GM19468 (cell line): Measurements from ENCODE around the gene STX12.
"Not testable (repeated sequence)": the region's sequence is repeated elsewhere in the genome, so short reads cannot be mapped to it uniquely, and the experiment has no call there.

Experiments
- ATAC-seq: cut with Tn5 transposase; IDR thresholded peaks from one replicate; pipeline ENCODE4 v1.9.1; 2021; ENCODE audit warnings: mild to moderate bottlenecking, moderate library complexity, moderate number of reproducible peaks; ENCODE audit not compliant: unreplicated experiment; ENCODE audit errors: extremely low read depth

STX12 gene

DNA sequence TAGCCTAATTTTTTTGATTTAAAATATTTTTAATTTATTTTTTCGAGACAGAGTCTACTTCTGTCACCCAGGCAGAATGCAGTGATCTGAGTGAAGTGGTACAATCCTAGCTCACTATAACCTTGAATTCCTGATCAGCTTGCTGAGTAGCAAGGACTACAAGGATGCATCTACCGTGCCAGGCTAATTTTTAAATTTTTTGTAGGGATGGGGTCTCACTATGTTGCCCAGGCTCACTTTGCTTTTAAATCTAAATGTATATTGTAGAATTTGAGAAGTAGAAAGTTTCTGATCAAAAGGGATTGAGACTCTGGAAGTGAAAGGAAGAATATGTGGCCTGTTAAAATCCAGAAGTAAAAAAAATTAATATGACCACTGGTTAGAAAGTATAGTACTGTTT lies 1.6 kb downstream of the STX12 start:
- no peak for ATAC-seq

DNA sequence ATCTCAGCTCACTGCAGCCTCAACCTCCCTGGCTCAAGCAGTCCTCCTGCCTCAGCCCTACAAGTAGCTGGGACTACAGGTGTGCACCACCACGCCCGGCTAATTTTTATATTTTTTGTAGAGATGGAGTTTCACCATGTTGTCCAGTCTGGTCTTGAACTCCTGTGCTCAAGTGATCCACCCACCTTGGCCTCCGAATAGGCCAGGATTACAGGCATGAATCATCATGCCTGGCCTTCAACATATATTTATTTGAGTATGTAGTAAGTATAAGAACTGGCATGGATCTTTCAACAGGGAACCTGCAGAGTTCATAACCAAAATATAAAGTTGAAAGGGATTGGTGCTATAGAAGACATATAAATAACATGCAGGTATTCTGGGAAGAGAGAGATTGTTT lies 2.3 kb downstream of the STX12 start:
- not testable (repeated sequence) for ATAC-seq

DNA sequence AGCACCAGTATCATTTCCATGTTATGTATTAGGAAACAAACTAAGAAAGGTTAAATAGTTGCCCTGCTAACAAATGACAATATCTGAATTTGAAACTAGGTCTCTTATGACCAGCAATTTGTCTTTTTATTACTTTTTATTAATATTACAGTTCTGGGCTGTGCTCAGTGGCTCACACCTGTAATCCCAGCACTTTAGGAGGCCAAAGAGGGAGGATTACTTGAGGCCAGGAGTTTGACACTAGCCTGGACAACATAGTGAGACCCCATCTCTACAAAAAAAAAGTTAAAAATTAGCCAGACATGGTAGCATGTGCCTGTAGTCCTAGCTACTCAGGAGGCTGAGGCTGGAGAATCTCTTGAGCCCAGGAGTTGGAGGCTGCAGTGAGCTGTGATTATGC lies 3.3 kb downstream of the STX12 start:
- ATAC-seq = not testable (repeated sequence)

DNA sequence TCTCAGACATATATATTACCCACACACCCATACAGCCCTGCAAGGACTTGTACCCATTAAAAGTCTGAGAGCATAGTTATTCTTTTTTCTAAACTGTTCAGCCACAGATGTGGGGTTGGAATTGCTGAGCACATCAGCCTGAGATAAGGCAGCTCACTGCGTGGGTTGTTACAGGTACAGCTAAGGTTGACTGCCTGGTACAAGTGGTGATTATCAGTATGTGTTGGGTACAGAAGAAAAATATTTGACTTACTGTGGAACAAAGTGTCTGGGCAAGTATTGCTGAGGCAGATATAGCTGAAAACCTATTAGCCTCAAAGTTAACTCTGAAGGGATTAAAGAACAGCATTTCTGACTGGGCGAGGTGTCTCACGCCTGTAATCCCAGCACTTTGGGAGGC lies 5.0 kb downstream of the STX12 start:
- no peak for ATAC-seq

DNA sequence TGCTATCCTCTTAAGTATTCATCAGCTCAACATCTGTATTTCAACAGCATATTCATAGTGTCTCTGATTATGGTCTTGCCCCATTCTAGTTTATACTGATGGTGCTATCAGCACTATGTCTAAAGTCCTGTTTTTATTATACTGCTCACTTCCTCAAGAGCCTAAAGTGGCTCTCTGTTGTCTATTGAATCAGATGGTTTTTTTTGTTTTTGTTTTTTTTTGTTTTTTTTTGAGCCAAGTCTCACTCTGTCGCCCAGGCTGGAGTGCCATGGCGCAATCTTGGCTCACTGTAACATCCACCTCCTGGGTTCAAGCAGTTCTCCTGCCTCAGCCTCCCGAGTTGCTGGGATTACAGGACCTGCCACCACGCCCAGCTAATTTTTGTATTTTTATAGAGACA lies 6.1 kb downstream of the STX12 start:
- ATAC-seq = no peak

DNA sequence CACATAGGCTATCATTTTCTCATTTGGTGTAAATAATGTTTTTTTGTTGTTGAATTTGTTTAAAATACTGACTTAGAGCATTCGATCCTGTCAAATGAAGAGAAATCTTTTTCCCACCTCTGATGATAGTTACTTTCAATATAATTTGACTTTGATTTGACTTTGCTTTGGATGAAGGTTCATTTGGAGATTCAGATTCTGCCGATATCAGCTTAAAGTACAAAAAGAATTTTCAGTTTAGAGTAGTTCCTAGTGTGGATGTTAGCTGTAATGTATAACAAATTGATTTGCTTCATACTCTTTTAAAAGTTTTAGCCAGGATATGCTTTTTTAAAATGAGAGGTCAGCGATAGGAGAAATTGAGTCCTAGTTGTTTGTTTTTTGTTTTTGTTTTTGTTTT lies 9.9 kb downstream of the STX12 start:
- no peak for ATAC-seq

DNA sequence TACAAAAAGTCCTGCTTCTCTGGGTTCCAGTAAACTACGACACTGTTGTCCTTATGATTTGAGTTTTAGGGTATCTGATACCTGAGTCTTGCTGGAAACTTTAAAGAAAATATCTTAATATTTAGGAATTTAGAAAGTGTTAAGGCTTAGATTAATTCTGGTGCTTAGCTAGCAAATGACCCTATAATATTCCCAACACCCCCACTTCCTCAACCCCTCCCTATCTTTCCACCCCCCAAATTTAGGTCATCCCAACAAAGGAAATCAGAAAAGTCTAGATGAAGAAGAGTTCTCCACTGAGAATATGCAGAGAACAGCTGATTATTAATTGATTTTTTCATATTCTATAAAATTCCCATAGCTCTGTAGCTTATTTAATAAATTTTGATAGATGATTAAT lies 11.7 kb downstream of the STX12 start:
- no peak for ATAC-seq

DNA sequence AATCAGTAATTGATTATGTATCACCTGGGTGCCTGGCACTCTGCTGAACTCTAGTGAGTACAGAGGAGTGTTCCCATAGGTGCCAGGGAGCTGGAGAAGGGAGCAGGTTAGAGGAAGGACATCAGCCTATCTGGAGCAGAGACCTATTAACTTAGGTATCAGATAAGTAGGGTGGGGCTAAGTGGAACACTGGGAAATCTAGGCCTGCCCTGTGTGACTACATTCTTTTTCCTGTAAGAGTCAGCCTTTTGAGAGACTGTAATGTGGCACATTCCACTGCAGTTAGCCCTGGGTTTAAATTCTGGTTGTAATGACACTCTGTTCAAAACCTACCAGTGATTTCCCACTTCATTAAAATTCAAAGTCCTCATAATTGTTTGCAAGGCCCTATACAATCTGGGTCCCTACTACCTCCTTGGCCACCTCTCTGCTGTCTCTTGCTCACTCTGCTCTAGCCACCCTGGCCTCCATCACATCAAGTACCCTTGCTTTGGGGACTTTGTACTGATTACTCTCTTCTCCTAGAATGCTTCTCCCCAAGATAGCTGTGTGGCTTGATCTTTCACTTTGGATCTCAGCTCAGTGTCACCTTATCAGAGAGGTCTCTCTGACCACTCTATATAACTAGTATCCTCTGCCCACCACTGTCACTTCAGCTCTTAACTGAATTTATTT lies 12.9 kb downstream of the STX12 start:
- no peak for ATAC-seq

DNA sequence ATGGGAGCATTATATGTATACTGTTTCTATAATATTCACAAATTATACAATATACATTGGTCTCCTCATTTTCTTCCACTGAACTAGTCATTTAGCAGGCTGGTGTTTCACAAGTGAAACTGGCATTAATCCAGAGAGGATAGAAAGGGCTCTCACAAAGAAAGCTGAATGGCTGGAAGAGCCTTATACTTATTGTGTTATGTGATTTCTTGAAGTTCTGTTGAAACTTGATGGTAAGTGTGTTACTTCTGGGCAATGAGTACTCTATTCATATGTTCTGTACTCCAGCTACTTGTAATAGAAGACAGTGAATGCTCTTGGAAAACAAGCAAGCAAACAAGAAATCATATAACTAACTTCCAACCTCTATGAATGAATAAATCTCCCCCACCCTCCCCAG lies 14.9 kb downstream of the STX12 start:
- ATAC-seq = no peak

DNA sequence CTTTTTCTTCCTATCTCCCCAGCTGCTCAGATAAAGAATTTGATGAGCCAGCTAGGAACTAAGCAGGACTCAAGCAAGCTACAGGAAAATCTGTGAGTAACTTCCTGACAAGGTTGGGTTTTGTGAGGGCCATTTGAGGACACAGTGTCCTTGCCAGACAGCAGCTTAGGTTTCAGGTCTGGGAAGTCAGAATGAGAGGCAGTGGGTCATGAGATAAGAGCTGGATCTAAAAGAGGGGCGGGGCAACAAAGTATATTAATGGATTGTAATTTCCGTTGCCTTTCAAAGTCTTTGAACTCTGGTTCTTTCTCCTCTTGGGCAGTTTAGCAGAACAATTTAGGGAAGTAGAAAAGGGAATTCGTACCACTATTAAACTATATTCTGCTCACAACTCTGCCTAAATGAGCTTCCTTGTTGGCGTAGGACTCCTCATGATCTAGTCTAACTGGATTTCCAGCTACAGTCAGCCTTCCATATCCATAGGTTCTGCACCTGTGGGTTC lies 16.6 kb downstream of the STX12 start:
- ATAC-seq = no peak

DNA sequence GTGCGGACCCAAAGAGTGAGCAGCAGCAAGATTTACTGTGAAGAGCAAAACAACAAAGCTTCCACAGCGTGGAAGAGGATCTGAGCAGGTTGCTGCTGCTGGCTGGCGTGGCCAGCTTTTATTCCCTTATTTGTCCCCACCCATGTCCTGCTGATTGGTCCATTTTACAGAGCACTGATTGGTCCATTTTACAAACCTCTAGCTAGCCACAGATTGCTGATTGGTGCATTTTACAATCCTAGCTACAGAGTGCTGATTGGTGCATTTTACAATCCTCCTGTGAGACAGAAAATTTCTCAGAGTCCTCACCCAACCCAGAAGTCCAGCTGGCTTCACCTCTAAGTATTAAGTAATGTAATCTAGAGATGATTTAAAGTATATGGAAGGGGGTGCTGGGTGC lies 17.3 kb downstream of the STX12 start:
- not testable (repeated sequence) for ATAC-seq

DNA sequence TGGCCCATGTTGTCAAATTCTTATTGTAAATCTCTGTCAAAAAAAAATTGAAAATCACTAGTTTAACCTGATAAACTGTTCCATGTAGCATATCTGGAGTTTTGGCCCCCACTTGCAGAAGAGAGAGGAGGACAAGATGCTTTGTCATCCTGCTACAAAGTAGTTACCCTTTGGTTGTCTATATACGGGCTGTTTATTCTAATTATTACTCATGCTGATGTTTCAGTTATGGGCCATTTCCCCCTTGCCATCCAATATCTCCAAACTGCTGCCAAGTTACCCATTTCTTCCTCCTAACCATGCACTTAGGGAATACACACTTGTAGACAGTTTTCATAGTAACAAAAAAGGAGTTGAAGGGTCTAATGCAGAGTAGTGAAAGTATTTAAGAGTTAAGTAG lies 22.6 kb downstream of the STX12 start:
- no peak for ATAC-seq

DNA sequence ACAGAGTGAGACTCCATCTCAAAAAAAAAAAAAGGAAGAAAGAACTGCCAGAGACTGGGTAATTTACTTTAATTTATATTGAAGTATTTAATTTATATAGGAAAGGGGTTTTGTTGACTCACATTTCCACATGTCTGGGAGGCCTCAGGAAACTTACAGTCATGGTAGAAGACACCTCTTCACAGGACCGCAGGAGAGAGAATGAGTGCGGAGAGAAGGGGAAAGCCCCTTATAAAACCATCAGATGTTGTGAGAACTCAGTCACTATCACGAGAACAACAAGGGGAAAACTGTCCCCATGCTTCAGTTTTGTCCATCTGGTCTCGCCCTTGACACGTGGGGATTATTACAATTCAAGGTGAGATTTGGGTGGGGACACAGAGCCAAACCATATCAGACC lies 31.8 kb downstream of the STX12 start:
- ATAC-seq = no peak

DNA sequence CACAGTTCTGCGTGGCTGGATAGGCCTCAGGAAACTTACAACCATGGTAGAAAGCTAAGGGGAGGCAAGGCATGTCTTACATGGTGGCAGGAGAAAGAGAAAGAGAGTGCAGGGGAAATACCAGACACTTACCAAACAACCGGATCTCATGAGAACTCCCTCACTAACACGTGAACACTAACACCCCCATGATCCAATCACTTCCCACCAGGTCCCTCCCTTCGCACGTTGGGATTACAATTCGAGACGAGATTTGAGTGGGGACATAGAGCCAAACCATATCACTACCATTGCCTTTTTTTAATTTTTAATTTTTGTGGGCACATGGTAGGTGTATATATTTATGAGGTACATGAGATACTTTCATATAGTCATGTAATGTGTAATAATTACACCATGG lies 33.7 kb downstream of the STX12 start:
- ATAC-seq = no peak

DNA sequence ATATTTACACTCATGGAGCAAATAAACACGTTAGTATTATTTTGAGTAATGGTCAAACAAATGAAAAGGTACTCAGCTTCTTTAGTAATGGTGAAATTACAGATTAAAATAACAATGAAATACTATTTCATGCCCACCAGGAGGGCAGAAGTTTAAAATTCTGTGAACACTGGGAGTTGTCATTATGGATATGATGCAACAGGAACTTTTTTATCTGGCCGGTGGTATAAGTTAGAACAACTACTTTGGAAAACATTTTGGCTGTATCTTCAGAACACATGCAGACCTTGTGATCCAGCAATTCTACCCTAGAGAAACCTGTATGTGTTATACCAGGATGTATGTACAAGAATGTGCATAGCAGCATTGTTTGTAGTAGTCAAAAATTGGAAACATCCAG lies 34.4 kb downstream of the STX12 start:
- no peak for ATAC-seq

DNA sequence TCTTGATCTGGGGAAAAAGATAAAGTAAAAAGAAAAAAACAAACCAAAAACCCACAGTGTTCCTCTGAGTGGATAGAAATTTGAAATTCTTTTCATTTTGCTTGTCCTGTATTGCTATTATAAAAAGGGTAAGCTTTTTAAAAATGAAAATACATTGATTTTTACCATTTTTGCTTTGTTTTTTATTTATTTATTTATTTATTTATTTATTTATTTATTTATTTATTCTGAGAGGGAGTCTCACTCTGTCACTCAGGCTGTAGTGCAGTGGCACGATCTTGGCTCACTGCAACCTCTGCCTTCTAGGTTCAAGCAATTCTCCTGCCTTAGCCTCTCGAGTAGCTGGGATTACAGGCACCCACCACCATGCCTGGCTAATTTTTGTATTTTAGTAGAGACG lies 35.1 kb downstream of the STX12 start:
- ATAC-seq = not testable (repeated sequence)

DNA sequence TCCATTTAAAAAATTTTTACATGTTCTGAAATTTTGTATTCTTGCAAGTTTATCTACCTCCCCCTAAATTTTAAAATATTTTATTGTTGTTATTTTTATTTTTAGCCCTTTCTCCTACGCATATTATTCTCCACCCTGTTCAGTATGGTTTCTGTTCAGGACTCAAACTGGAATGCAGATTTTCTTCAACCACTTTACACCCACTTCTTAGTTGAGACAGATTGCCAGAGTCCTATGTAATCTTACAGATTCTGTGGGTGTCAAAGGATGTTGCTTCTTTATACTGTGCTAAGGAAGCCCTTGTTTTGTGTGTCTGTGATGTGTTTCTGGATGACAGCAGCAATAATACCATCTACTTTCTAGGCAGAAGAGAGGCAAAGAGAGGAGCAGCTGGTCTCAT lies 36.9 kb downstream of the STX12 start:
- no peak for ATAC-seq

DNA sequence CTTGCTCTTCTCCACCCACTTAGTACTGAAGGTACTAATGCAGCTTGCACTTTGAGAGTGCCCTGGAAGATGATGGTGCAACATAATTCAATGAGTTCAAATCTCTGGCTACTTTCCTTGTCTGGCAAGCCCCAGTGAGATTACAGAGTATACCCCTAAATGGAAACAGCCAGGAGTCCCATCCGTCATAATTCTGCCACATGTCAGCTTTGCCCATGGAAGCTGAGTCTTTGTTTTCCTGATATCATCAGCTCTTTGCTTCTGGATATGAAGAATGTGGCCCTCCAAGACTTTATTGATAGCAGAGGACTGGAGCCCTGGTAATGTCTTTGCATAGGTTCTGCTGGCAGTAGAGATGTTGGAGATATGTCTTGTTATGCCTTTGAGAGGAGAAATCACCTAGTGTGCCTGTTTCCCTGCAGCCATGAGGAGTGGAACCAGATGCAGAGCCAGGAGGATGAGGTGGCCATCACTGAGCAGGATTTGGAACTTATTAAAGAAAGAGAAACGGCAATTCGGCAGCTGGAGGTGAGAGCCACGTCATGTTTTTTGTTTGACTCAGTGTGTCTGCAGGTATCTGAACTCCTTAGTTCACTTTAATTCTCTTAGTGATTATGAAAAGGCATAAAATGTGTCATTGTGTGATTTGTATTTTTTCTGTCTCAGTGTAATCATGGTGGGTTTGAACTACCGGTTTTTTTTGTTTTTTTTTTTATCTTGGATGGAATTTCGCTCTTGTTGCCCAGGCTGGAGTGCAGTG lies 38.9 kb downstream of the STX12 start:
- ATAC-seq = no peak

DNA sequence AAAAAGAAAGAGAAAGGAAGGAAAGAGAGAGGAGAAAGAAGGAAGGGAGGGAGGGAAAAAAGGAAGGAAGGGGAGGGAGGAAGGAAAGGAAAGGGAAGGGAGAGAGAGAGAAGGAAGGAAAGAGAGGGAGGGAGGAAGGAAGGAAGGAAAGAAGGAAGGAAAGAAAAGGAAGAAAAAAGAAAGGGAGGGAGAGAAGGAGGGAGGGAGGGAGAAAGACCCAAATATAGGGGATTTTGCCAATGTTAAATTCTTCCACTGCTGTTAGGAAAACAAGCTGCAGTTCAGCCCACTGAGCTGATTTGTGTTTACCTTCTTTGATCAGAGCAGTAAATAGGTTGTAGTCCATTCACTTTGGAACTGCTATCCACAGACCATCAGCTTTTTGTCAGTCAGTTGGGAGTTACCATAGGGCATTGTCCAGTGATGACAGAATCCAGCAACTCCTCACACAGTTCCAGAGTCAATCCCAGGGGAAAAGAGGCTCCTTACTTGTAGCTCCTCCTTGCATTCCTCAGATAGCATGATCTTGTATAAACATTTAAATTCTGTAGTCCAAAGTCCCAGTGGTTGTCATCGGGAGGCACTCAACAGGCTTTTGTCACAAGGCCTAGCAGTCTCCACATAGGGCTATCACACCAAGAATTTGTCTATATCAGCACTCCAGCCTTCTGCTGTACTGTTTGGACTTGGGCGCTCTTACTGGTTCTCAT lies 44.1 kb downstream of the STX12 start:
- no peak for ATAC-seq

DNA sequence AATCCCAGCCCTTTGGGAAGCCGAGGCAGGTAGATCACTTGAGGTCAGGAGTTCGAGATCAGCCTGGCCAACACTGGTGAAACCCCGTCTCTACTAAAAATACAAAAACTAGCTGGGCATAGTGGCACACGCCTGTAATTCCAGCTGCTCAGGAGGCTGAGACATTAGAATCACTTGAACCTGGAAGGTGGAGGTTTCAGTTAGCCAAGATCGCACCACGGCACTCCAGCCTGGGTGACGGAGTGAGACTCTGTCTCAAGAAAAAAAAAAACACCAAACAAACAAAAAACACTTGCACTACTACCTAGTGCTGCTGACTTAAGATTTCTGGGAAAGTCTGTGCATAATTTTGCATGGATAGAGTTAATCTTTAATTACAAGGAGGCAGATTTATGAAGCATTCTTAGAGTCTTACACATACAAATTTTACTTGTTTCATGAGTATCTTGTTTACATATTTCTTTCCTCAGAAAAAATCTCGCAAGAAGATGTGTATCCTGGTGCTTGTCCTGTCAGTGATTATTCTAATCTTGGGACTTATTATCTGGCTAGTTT lies 48.8 kb downstream of the STX12 start:
- ATAC-seq = no peak

DNA sequence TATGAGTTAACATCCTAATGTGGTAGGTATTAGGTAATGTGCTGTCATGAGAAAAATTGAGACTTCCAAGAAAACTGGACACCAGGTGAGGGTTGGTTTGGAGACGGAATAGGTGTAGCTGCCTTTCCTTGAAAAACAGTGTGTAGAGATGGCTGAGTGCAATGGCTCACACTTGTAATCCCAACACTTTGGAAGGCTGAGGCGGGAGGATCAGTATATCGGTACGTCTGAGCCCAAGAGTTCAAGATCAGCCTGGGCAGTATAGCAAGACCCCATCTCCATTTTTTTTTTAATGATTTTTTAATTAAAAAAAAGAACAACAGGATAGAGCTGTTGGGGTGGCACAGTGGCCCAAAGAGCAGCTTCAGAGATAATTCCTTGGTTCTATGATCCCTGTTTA lies 50.8 kb downstream of the STX12 start:
- no peak for ATAC-seq
